ENCODE data around the gene KRTAP4-6. TPM values are rescaled to one million over a fixed set of nuclear protein-coding genes. Genes with fewer than 3 reads are reported as not detected.
"Not testable (repeated sequence)": the region's sequence is repeated elsewhere in the genome, so short reads cannot be mapped to it uniquely, and the experiment has no call there.

KRTAP4-6 gene
- total RNA-seq, 6 experiments from 2014 or later = not detected

- 50% methylated on average over 2 of the region's 2 CpGs for WGBS (ENCODE audit: insufficient coverage, low coverage, low lambda C conversion rate, missing lambda C conversion rate)
- Histone ChIP-seq H3K4me3 (no peak overlapping the region), H3K27ac (no peak overlapping the region), H3K9me3 (no peaks in the 10 kb centered on the region), H3K36me3 (no peaks in the 10 kb centered on the region), H3K27me3 (no peaks in the 10 kb centered on the region), H3K4me1 (no peaks in the 10 kb centered on the region)
- intact Hi-C loops (cut with DNase I) = no loop called here
- DNase-seq = no peak
- no peak for TF ChIP-seq POLR2A (IDR thresholded peaks at IDR 0.05)
- TF ChIP-seq CTCF (IDR thresholded peaks at IDR 0.05) = no peak
- no peak for ATAC-seq
Observed at GRCh38 chr17:41171886-41172285, 31.5 kb upstream of the KRTAP4-6 start.

- WGBS (ENCODE audit: insufficient coverage, low coverage, low lambda C conversion rate, missing lambda C conversion rate) = 60% methylated on average over 1 of the region's 1 CpG
- DNase-seq = no peak
- Histone ChIP-seq H3K4me1 (no peaks in the 10 kb centered on the region), H3K27me3 (no peaks in the 10 kb centered on the region), H3K9me3 (no peaks in the 10 kb centered on the region), H3K27ac (no peak within 1 kb of the TSS), H3K36me3 (no peaks in the 10 kb centered on the region), H3K4me3 (no peak within 1 kb of the TSS)
- TF ChIP-seq POLR2A (IDR thresholded peaks at IDR 0.05) (no peak), CTCF (IDR thresholded peaks at IDR 0.05) (no peak)
- no peak for ATAC-seq
- intact Hi-C loops (cut with DNase I) = no loop called here
Observed at GRCh38 chr17:41168121-41168520, 27.8 kb upstream of the KRTAP4-6 start, which contains the start of gene KRTAP4-3. KRTAP4-3 (minus strand) TSS chr17:41168221; CDS start chr17:41168172, 49 bp downstream.

- Histone ChIP-seq H3K36me3 (no peaks in the 10 kb centered on the region), H3K4me1 (no peaks in the 10 kb centered on the region), H3K27me3 (no peaks in the 10 kb centered on the region), H3K27ac (no peak overlapping the region), H3K4me3 (no peak overlapping the region), H3K9me3 (no peaks in the 10 kb centered on the region)
- intact Hi-C loops (cut with DNase I) = no loop called here
- ATAC-seq (no peak), DNase-seq (no peak)
- no peak for TF ChIP-seq POLR2A (IDR thresholded peaks at IDR 0.05)
- TF ChIP-seq CTCF (IDR thresholded peaks at IDR 0.05) = no peak
- WGBS (ENCODE audit: insufficient coverage, low coverage, low lambda C conversion rate, missing lambda C conversion rate) = 82% methylated on average over 4 of the region's 7 CpGs
Observed at GRCh38 chr17:41167561-41167960, 27.2 kb upstream of the KRTAP4-6 start.

GRCh38 chr17:41163828-41164227, 23.5 kb upstream of the KRTAP4-6 start:
- H3K4me1 ChIP-seq = no peaks in the 10 kb centered on the region
- no peak for ATAC-seq
- DNase-seq = no peak
- intact Hi-C loops (cut with DNase I) = no loop called here
- 53% methylated on average over 6 of the region's 7 CpGs for WGBS (ENCODE audit: insufficient coverage, low coverage, low lambda C conversion rate, missing lambda C conversion rate)
- H3K9me3 ChIP-seq = no peaks in the 10 kb centered on the region
- TF ChIP-seq CTCF (IDR thresholded peaks at IDR 0.05) (no peak), POLR2A (IDR thresholded peaks at IDR 0.05) (no peak)
- no peaks in the 10 kb centered on the region for H3K27me3 ChIP-seq
- no peak overlapping the region for H3K4me3 ChIP-seq
- H3K36me3 ChIP-seq = no peaks in the 10 kb centered on the region
- no peak overlapping the region for H3K27ac ChIP-seq

GRCh38 chr17:41160648-41161047, 20.3 kb upstream of the KRTAP4-6 start, which contains the start of gene KRTAP4-4:
KRTAP4-4 (minus strand) TSS chr17:41160748; CDS start chr17:41160691, 57 bp downstream.
- no peaks in the 10 kb centered on the region for H3K27me3 ChIP-seq
- no peaks in the 10 kb centered on the region for H3K4me1 ChIP-seq
- H3K4me3 ChIP-seq = no peak within 1 kb of the TSS
- TF ChIP-seq POLR2A (IDR thresholded peaks at IDR 0.05) (no peak), CTCF (IDR thresholded peaks at IDR 0.05) (no peak)
- no CpG with 5 or more reads among the region's 1 CpG for WGBS (ENCODE audit: insufficient coverage, low coverage, low lambda C conversion rate, missing lambda C conversion rate)
- ATAC-seq (no peak), DNase-seq (no peak)
- H3K36me3 ChIP-seq = no peaks in the 10 kb centered on the region
- no peaks in the 10 kb centered on the region for H3K9me3 ChIP-seq
- intact Hi-C loops (cut with DNase I) = no loop called here
- H3K27ac ChIP-seq = no peak within 1 kb of the TSS

- intact Hi-C loops (cut with DNase I); DNase-seq; ATAC-seq: not testable (repeated sequence)
Observed at GRCh38 chr17:41160190-41160589, 19.8 kb upstream of the KRTAP4-6 start.

More at GRCh38 chr17:41160190-41160589, 19.8 kb upstream of the KRTAP4-6 start:
- not testable (repeated sequence) for H3K27me3 ChIP-seq, H3K27ac ChIP-seq, H3K4me1 ChIP-seq, H3K4me3 ChIP-seq, H3K9me3 ChIP-seq, H3K36me3 ChIP-seq
- no CpG with 5 or more reads among the region's 3 CpGs for WGBS (ENCODE audit: insufficient coverage, low coverage, low lambda C conversion rate, missing lambda C conversion rate)
